HS-27A (cell line): ENCODE data around the gene SLC2A3.
"Not testable (repeated sequence)": the region's sequence is repeated elsewhere in the genome, so short reads cannot be mapped to it uniquely, and the experiment has no call there.

Experiments
- DNase-seq: peaks from one replicate; pipeline ENCODE4 v3.0.0-alpha.2; 2012; ENCODE audit warnings: low read depth, missing footprints

Gene SLC2A3

DNA sequence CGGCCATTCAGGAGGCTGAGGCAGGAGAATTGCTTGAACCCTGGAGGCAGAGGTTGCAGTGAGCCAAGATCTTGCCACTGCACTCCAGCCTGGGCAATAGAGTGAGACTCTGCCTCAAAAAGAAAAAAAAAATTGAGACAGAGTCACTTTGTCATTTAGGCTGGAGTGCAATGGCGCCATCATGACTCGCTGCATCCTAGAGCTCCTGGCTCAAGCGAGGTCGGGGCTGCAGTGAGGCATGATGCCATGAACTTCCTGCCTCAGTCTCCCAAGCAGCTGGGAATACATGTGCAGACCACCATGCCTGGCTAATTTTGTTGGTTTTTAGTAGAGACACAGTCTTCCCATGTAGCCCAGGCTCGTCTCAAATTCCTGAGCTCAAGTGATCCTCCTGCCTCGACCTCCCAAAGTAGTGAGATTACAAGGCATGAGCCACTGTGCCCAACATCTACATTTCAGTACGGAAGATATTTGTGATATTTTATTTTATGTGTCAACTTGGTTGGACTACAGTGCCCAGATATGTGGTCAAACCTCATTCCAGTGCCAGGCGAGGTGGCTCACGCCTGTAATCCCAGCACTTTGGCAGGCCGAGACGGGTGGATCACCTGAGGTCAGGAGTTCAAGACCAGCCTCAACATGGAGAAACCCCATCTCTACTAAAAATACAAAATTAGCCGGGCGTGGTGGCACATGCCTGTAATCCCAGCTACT is 14.4 kb upstream of the SLC2A3 start:
- DNase-seq, result not testable (repeated sequence)

DNA sequence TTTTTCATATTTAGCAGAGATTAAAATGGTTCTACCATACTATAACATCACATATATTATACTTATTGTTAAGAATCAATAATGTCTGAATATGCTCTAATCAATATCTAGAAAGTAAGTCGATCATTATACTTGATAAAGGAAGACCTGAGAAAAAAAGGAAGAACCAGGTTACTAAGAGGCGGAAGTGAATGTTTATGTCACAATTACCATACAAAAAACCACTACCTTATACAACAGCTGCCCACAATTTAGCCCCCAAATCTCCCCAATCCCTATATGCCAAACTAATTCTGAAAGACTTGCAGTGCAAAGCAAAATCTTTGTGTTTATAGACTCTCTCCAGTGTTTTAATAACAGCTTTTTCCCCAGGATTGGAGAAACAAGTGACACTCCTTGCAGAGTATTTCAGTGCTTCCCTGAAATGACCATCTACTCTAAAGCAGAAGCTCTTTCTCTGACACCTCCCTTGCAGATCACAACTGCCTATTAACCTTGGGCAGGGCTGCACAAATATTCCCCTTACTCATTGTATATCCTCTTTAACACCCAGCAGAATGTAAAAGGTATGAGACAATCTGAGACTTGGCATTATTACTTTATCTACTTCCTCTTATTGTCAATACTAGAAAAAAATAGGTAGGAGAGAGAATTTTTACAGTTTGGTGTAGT is 12.7 kb upstream of the SLC2A3 start:
- no peak for DNase-seq

DNA sequence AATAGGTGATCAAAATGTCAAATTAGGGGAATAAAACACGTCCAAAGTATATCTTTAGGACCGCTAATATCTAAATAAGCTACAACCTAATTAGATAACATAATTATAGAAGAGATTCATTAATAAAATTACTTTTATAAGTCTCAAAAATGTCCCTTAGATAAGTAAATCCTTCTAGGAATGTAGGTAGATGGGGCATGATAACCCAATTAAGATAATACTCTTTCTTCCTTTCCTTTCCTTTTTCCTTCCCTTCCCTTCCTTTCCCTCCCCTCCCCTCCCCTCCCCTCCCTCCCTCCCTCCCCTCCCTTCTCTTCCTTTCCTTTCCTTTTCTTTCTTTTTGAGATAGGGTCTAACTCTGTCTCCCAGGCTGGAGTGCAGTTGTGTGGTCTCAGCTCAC is 11.0 kb upstream of the SLC2A3 start:
- no peak for DNase-seq

DNA sequence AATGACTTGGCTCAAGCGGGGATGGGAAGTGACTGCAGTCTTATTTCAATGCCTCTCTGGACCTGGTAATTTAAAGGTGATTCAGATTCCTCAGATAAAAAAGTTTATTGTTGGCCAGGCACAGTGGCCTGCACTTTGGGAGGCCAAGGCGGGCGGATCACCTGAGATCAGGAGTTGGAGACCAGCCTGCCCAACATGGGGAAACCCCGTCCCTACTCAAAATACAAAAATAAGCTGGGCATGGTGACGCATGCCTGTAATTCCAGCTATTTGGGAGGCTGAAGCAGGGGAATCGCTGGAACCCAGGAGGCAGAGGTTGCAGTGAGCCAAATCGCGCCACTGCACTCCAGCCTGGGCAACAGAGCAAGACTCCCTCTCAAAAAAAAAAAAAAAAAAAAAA is 8.8 kb upstream of the SLC2A3 start:
- DNase-seq, result not testable (repeated sequence)

DNA sequence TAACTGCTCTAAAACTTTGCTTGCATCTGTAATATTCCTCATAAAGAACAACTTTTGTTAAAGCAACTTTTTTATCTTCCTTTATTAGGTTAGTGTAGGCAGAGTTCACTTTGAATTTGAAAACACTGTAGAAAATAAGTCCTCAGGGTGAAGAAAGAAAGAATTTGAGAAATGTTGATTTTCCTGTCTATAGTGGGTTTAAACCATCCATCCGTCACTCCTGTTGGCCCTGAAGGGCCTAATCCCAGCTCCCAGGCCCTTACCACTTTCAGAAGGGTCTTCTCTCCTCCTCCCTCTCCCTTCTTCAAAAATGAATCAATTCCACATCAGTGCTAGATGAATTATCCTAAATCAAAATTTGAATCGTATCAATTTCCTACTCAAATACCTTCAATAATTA is 4.9 kb upstream of the SLC2A3 start:
- no peak for DNase-seq

DNA sequence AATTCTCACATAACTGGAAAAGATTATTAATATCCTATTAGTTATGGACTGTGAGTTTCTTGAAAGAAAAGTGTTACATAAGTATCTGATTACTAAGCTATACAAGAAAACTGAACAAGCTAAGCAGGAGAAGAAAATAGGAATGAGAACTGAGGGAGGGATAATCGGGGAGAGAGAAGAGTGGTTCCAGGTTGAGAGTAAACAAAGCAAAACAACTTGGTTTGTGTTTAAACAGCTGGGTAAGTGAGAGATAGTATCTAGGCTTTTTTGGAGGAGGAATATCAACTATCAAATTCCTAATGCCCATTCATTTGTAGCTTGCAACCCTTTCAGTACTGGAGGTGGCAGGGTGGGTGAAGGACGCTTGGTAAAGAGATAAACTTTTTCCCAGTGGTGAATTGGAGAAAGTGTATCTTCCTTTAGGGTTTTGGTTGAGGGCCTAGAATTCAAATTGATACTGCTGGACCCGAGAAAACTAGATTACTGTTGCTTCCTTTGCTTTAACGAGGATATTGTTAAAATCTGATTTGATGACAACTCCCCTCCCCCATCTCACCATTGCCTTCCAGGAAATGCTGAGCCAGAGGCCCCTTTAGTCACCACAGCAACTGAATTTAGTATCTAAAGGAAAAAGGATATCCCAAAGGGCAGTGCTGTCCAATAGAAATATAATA is 2.0 kb upstream of the SLC2A3 start:
- DNase-seq, result no peak

DNA sequence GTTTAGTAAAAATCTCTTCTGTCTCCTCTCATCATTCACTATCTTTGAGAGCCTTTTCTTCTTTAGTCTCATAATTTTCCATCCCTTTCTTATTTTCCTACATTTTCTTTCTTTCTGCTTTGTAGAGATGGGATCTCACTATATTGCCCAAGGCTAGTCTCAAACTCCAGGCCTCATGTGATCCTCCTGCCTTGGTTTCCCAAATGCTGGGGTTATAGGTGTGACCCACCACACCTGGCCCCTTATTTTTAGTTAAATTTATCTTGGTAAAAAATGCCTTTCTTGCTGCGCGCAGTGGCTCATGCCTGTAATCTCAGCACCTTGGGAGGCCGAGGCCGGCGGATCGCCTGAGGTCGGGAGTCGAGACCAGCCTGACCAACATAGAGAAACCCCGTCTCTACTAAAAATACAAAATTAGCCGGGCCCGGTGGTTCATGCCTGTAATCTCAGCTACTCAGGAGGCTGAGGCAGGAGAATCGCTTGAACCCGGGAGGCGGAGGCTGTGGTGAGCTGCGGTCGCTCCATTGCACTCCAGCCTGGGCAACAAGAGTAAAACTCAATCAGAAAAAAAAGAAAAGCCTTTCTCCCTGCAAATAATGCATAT is 996 bp downstream of the SLC2A3 start:
- DNase-seq, result no peak

DNA sequence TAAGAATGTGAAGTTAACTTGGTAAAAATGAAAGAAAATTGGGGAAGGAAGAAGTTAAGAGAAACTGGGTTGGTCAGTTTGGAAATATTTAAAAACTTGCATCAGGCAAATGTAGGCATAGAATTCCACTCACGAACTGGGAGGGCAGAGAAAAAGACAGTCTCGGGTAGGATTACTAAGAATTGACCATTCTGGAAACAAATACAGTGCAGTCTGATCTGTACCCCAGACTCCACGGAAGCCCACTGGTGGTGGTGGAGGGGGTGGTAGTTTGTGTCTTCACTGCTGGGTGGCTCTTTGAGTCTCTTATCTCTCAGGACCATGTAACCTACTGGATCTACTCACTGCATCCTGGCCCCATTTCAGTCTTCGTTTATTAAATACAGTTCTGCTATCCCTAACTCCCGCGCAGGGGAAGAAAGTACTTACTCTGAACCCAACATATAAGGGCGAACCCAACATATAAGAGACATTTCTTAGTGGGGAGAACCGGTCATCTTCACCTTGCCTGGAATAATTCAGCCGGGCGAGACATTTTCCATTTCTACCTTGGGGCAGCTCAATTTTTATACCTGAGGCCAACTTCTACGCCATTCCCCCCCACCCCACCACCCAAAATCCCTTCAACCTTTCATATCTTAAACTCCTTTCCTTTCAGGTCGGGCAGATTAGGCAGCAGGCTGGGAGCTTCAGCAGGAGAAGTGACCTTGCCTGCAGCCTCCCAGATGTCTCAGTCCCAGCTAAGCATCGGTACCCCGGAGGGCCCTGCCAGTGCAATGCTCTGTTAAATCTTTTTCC is 1.7 kb downstream of the SLC2A3 start:
- DNase-seq, result no peak

DNA sequence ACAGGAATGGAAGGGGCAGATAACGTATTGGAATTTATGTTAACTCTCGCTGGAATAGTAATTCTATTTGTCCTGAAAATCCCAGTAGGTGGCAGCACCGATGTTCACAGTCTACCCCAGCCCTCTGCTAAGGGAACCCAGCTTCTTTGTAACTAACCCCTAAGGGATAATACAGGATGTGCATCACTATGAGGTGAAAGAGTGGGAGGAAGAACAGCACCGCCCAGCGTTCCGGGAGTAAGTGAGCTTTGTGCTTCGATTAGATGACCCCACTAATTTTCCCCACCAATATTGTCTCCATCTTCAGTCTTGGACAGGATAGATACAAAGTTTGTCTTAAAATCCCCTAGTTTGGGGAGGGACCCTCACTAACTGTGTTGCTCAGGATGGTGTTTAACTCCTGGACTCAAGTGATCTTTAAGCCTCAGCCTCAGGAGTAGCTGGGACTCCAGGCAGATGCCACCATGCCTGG is 2.7 kb downstream of the SLC2A3 start:
- peak; percentile 92 for DNase-seq

DNA sequence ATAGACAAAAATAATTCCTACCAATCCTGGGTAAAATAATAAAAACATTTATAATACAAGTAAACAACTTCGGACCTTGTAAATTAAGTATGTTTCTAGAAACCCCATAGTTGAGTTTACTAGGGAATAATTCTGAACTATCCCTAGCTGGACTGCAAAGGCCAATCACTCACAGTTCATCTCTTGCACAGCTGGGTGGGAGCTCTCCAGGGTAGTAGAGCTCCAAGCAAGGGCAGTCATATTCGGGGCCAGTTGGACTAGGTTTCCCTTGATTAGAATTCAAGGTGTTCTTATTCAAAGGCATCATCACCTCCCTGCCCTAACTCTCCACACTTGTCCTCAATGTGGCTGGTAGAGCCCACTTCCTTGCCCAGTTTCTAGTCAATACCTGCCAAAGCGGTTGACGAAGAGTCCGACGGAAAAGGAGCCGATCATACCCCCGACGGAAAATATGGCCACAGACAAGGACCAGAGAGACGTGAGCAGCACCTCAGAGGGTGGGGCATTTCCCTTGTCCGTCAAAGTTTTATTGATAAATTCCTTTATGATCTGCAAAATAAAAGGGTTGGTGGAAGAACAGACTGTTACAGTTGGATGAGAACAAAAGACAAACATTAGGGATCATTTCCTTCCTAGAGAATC is 3.3 kb downstream of the SLC2A3 start:
- not testable (repeated sequence) for DNase-seq

DNA sequence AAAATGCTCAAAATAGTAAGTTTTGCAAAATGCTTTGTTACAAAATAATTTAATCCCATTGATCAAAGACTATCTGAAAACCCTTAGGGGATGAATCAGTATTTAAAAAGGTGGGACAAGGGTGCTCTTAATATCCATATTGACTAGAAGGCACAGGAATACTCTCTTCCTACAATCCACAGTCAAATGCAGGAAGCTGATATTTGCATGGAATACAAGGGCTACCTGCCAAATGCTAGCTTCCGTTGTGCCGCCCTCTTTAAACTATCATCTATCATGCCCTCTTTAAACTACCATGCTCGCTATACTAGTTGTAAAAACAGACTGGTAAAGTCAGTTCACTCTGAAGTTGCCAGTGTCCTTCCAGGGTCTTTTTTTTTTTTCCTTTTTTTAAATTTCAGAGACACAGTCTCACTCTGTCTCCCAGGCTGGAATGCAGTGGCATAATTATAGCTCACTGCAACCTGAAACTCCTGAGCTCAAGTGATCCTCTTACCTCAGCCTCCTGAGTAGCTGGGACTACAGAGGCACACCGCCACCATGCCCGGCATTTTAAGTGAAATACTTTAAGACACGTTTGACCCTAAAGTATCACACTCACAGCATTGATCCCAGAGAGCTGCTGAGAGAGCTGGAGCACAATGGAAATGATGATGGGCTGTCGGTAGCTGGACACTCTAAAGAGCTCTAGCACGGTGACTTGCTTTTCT is 6.7 kb downstream of the SLC2A3 start:
- DNase-seq, result no peak

DNA sequence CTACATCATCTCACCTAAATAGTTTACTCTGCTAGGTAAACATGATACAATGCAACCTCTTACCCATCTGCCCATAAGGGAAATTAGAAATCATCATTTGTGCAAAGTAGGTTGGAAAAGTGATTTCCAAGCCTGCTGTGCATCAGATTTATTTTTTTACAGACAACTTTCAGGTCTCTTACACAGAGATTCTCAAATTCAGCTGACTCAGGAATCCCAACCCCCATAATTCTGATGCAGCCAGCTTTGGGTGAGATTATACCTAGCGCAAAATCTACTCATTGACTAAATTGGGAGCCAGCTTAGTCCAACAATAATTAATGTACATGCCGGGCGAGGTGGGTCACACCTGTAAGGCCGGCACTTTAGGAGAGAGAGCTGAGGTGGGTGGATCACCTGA is 8.5 kb downstream of the SLC2A3 start:
- DNase-seq, result no peak

DNA sequence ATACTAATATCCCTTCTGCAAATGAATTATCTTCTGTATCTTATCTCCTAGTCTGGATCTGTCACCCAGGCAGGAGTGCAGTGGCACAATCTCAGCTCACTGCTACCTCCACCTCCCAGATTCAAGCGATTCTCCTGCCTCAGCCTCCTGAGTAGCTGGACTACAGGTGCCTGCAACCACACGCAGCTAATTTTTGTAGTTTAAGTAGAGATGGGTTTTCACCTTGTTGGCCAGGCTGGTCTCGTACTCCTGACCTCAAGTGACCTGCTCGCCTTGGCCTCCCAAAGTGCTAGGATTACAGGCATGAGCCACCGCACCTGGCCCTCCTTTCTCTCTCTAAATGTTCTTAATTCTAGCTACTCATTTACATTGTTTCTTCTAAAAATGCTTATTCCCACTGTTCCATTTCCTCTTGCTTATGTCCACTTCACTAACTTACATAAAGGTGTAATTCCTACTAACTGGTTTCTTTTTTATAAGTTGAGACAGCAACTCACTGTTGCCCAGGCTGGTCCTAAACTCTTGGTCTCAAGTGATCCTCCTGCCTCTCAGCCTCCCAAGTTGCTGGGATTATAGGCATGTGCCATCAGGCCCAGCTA is 9.8 kb downstream of the SLC2A3 start:
- not testable (repeated sequence) for DNase-seq

DNA sequence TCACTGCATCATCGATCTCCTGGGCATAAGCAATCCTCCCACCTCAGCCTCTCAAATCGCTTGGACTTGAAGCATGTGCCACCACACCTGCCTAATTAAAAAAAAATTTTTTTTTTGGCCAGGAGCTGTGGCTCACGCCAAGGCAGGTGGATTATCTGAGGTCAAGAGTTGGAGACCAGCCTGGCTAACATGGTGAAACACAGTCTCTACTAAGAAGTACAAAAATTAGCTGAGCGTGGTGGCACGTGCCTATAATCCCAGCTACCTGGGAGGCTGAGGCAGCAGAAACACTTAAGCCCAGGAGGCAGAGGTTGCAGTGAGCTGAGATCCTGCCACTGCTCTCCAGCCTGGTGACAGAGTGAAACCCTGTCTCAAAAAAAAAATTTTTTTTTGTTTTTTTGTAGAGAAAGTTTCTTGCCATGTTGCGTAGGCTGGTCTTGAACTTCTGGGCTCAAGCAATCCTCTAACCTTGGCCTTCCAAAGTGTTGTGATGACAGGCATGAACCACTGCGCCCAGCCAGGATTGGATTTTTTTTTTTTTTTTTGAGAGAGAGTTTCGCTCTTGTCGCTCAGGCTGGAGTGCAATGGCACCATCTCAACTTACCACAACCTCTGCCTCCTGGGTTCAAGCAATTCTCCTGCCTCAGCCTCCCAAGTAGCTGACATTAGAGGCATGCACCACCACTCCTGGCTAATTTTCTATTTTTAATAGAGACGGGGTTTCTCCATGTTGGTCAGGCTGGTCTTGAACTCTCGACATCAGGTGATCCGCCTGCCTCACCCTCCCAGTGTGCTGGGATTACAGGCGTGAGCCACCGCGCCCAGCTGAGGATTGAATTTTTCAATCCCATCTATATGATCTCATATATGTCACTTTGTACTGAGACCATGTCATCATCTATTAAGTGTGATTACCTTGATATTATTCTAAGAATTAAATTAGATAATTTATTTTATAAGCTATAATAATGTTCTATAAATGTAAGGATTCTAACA is 12.4 kb downstream of the SLC2A3 start:
- DNase-seq, result no peak

DNA sequence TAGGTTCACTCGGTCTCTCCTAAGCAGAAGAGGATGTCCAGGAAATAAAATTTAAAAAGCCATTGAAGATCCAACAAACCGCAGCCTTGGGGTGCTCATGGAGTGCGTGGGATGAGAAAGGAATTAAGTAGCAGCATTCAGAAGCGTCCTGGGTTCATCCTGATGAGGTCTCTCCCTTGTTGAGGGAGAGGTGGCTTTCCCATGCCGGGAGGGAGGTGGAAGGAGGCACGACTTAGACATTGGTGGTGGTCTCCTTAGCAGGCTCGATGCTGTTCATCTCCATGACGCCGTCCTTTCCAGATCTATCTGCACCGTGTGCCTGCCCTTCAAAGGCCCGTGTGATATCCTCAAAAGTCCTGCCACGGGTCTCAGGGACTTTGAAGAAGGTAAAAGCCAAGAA is 14.8 kb downstream of the SLC2A3 start:
- not testable (repeated sequence) for DNase-seq

DNA sequence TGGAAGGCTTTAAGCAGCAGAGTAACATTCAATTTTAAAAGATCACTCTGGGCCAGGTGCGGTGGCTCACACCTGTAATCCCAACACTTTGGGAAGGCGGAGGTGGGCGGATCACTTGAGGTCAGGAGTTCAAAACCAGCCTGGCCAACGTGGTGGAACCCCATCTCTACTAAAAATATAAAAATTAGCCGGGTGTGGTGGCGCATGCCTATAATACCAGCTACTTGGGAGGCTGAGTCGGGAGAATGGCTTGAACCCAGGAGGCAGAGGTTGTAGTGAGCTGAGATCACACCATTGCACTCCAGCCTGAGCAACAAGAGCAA is 17.8 kb downstream of the SLC2A3 start:
- not testable (repeated sequence) for DNase-seq

DNA sequence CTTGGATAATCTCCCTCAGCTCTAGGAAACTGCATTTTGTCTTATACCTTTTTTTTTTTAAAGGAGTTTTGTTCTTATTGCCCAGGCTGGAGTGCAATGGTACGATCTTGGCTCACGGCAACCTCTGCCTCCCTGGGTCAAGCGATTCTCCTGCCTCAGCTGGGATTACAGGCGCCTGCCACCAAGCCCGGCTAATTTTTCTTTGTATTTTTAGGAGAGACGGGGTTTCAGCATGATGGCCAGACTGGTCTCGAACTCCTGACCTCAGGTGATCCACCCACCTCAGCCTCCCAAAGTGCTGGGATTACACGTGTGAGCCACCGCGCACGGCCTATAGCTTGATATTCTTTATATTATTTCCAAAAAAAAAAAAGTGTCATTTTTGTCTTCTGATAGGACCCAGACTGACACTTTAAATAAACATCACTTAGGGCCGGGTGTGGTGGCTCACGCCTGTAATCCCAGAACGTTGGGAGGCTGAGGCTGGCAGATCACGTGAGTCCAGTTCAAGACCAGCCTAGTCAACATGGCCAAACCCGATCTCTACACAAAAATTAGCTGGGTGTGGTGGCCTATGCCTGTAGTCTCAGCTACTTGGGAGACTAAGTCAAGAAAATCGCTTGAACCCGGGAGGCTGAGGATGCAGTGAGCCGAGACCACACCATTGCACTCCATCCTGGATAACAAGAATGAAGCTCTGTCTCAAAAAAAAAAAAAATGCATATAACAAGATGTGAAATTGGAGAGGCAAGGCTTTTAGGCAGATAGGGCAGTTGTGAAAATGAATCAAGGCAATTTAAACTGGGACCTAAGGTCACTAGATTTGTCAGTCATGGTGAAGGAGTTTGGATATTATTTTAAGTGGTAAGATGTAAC is 18.4 kb downstream of the SLC2A3 start:
- no peak for DNase-seq

DNA sequence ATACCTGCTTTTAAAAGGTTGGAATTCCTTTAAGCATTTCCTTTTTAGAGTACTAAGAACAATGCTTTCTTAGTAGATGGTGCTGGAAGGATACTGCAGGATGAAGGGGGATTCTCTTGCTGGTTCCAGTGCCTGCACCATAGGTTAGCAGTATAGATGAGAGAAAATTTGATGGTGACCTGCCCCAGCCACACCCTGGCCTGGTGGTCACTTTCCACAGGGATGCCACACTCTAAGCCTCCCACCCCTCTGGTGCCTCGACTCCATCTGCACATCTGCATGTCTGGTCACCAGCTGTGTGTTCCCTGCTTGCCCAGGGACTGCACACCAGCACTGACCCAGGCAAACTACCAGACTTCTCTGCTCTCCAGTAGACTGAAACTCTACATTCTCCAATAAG is 19.1 kb downstream of the SLC2A3 start:
- no peak for DNase-seq
